ENCODE data around the gene MOB3B.

GRCh38 chr9:27358007-27358406 is 171.6 kb downstream of the MOB3B start:
- TF ChIP-seq, protein P1, sequence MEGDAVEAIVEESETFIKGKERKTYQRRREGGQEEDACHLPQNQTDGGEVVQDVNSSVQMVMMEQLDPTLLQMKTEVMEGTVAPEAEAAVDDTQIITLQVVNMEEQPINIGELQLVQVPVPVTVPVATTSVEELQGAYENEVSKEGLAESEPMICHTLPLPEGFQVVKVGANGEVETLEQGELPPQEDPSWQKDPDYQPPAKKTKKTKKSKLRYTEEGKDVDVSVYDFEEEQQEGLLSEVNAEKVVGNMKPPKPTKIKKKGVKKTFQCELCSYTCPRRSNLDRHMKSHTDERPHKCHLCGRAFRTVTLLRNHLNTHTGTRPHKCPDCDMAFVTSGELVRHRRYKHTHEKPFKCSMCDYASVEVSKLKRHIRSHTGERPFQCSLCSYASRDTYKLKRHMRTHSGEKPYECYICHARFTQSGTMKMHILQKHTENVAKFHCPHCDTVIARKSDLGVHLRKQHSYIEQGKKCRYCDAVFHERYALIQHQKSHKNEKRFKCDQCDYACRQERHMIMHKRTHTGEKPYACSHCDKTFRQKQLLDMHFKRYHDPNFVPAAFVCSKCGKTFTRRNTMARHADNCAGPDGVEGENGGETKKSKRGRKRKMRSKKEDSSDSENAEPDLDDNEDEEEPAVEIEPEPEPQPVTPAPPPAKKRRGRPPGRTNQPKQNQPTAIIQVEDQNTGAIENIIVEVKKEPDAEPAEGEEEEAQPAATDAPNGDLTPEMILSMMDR (conservative IDR thresholded peaks at IDR 0.05 in 1 of 2, IDR thresholded peaks at IDR 0.05 in 1 of 2; ENCODE audit: low read depth in 1 of 2, low read length in 2 of 2) = no peak
- no peak for TF ChIP-seq EZH2 (IDR thresholded peaks at IDR 0.05; ENCODE audit: low read length, missing control alignments)
